Posterior vena cava (tissue), 2 donors: ENCODE measurements around the gene POLDIP3. TPM values are rescaled to one million over a fixed set of nuclear protein-coding genes. Genes with fewer than 3 reads are reported as not detected.

Experiments
- DNase-seq: peaks from one replicate; pipeline ENCODE4 v3.0.0-alpha.2; 2020; ENCODE audit warnings: low spot score
- intact Hi-C, 2 donors: fragments of 100-400 bp; cut with DNase I; formaldehyde crosslinking; loops; one replicate each; pipeline versions ENCODE4 v1.14.1 to v1.14.2; 2022 to 2023
- total RNA-seq, 2 donors: library from RNA; stranded (reverse); fragmentation: NEBNext Ultra II Directional; extraction: Animal tissue kit (Norgen Biotek cat#: 25700); gene quantifications; one replicate each; pipeline ENCODE4 v1.2.1, GENCODE V29; 2021
- donor health status: DM: yes; HTN: yes; CAD: no.
- donor health status: DM: yes; HTN: yes; CAD: no.

The POLDIP3 gene
- total RNA-seq, 2 donors from 2014 or later = 42.8 to 47.5 TPM

DNA sequence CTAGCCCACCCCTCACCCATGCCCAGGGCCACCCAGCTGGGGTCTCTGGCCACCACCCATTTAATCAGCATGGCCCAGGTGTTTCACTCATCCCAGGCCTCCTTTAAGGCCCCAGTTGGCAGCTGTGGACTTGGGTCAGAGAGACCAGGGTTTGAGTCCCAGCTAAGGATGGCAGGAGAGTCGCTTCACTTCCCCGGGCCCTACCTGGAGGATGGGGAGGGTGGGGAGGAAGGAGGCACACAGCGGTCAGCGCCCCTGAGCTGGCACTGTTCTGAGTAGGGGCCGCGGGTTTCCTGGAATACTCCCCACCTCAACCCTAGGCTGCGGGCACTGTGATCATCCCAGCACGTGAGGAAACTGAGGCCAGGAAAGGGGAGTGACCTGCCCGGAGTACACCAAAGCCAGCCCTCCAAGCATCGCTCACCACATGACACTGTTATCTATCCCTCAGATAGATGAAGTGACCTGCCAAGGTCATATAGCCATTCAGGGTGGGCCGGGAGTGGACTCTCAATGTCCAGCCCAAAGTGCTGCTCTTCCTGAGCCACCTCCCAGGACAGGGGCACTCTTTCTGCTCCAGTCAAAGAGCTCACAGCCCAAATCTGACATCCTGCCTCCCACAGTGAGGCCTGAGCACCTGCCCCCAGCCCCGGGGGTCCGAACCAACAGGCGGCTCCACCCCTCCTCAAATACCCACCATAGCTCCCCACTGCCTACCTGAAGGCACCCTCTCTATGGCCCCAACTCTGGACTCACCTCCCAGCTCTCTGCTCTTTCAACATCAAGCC is 29.1 kb upstream of the POLDIP3 start:
- intact Hi-C loops = no loop called here
- DNase-seq = no peak

DNA sequence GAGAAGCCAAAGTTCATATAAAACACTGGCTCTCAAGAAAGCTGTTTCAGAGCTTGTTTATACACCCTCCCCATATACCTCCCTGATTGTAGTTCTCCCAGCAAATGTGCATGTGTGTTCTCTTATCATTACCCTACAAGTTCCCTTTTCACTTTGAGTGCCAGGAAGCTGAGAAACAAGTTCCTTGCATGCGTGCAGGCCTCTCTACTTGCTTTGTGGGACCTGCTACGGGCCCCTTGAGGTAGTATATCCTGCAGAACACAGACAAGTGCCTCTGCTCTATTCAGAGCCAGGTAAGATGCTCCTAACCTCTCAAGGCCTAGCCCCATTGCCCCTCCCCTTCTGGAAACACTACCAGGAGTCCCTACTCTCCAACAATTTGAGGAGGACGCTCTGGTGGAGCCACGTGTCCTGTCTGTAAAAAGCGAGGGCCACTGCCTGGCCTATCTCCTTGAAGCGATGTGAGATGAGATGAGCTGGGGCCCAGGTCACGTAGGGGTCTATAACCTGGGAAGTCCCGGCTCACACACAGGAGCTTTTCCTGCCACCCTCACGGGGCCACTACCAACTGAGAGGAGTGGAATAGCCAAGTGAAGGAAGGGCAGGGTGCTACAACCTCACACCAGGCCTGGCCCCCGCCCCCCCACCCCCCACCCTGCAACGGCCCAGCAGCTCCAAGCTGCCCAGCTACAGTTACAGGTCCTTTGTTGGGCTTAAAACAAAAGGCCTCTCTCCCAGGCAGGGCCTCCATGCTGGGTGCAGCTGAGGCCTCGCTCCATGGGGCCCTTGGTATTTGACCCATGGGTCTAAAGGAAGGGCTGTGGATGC is 28.3 kb upstream of the POLDIP3 start:
- intact Hi-C loops = no loop called here
- DNase-seq = no peak

DNA sequence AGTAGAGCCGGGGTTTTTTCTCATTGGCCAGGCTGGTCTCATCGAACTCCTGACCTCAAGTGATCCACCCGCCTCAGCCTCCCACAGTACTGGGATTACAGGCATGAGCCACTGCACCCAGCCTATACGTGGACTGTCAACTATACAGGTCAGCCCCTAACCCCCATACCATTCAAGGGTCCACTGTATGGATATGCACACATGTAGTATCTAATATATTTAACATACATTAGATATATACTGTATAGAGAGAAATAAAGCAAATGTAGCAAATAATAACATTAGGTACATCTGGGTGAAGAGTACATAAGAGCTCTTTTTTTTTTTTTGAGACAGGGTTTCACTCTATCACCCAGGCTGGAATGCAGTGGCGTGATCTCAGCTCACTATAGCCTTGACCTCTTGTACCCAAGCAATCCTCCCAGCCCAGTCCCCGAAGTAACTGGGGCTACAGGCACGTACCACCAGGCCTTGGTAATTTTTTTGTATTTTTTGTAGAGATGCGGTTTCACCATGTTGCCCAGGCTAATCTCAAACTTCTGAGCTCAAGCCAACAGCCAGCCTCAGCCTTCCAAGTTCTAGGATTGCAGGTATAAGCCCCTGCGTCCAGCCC is 27.2 kb upstream of the POLDIP3 start:
- intact Hi-C loops = no loop called here

DNA sequence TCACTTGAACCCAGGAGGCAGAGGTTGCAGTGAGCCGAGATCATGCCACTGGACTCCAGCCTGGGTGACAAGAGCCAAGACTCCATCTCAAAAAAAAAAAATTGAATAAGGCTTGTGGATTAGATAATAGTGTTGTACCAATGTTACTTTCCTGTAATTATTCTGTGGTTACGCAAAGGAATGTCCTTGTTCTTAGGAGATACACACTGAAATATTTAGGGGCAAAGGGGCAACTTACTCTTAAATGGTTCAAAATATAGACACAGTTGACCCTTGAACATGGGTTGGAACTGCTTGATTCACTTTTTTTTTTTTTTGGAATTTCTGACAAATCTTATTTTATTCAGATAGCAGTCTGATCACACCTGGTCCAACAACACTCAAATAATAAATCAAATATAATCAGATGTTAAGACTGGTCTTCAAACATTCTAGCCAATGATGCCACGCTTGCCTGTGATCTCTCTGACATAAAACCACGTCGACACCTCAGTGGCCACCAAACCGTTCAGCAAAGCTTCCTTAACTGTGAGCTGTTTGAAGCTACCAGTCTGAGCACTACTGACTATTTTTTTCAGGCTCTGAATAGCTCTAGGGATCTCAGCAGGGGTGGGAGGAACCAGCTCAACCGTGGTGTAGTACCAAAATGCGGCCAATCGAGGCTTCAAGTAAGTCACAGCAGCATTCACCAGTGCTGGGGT is 25.0 kb upstream of the POLDIP3 start:
- intact Hi-C loops = no loop called here

More for the DNA sequence above, 27.2 kb upstream of the POLDIP3 start:
- no peak for DNase-seq

DNA sequence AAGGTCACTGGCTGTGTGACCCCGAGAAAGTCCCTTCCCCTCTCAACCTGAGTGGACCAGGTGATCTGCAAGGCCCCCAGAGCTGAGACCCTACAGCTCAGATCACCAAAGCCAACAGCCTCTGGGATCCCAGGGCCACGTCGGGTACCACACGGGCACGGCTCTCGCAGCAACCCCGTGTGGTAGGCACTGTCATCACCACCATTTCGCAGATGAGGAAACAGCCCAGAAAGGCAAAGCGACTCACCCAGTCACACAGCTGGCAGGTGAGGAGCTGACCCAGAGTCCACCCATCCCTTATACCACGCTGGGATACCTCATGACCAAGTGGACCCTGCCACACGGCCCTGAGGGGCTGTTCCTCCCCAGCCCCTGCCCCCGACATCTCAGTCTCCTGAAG is 22.9 kb upstream of the POLDIP3 start:
- no peak for DNase-seq
- intact Hi-C loops = no loop called here

More for the DNA sequence above, 25.0 kb upstream of the POLDIP3 start:
- DNase-seq = no peak

DNA sequence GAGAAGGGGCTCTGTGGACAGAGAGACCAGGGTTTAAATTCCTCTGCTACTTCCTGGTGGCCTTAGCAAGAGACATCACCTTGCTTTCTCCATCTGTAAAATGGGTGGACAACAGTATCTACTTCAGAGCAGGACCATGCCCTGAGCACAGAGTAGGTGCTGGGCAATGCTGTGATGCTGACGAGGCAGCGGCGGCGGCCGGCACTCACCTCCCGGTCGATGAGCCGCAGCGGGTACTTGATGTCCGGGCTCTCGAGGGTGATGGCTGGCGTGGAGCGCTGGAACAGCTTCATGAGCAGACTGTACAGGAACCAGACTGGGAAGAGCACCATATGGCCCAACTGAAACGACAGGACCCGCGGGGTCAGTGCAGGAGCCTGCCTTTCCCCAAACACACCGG is 21.8 kb upstream of the POLDIP3 start:
- DNase-seq = no peak
- intact Hi-C loops = no loop called here

DNA sequence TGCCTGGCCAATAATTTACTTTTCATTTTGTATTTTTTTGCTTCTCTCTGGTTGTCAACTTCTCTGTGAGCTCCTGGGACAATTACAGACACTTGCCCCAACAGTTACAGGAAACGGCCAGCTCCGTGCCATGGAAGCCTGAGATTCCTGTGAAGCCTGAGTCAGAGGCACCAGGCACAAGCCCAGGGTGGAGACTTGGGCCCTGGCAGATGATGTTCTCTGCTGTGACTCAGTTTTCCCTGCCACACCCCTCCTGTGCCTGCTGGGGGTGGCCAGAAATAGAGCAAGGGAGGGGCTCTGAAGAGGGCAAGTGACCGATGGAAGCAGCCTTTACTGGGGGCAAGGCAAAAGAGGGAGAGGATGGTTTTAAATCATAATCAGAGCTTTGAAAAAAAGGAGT is 20.8 kb upstream of the POLDIP3 start:
- peak; percentile 96 for DNase-seq
- intact Hi-C loops = no loop called here

DNA sequence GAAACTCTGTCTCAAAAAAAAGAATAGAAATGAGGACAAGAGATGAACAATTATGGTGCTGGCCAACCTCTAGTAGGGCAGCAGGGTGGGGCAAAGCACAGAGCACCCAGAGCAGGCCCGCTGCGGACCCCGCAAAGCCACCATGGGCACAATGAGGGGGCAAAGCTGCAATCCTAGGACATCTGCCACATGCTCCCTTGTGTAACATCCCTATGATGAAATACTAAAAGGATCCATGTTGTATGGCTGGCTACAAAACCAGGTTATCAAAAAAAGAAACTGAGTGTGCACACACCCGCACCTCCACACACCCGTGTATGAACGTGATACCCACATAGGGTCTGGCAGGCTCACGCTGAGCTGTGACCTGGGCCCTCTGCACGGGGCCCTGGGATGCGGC is 18.3 kb upstream of the POLDIP3 start:
- DNase-seq = no peak
- intact Hi-C loops = no loop called here

DNA sequence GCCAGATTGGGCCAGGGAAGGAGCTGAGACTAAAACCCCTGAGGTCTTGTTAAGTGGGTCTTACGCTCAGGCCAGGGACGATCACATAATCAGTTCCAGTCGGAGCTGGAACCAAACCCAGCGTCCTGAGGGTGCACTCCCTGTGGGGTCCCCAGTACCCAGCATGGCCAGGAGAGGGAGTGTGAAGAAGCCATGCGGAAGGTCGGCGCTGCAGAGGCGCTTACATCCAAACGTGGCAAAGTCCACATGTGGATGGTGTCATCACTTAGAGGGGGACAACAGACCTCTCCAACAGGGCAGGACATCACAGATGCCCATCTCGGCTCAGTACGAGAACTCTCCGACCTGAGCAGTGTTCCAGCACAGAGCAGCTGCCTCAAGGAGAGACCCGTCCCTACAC is 17.4 kb upstream of the POLDIP3 start:
- DNase-seq = no peak
- intact Hi-C loops = no loop called here

DNA sequence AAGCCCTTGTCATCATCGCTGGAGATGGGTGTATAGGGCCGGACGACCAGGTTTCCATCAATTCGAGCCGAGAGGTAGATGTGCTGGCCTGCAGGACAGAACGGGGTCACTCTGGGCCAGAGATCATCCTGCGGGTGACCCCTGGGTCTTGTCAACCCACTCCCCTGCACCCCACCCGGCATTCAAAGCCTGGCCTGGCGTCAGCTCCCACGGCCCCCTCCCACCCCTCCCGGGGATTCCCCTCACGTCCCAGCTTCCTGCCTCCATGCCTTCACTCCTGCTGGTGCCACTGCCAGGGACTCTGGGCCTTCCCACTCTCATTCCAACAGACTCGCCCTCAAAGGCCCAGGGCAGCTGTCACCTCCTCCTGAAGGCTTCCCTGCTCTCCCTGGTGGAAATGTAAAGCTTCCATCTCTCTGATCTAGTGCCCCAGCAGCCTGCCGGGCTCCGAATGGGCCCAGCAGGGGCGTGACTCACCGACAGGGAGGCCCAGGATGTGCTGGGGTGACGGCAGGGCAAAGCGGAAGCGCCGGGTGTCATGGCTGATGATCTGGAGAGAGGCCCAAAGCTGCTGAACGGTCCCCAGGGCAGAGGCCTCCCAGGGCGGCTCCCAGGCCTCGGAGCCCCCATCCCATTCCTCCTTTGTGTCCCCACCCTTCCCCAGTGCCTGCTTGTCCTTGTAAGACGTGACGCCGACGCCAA is 16.4 kb upstream of the POLDIP3 start:
- no peak for DNase-seq
- intact Hi-C loops = no loop called here

DNA sequence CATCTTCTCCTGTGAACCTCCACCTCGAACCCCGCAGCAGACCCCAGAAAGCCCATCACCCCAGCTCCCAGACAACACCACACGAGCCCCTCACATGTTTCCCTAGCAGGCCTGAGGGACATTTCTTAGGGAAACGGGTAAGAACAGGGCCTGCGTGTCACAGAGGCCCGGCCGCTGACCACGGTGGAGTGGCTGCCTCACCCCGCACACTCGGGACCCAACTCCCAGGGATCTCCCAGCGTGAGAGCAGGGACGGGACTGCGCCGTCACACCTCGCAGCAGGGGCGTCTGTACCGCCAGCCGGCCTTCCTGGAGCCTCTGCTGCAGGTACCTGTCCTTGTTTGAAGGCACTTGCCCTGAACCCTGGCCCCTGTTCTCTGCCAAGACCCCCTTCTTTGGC is 15.5 kb upstream of the POLDIP3 start:
- no peak for DNase-seq
- intact Hi-C loops = no loop called here

DNA sequence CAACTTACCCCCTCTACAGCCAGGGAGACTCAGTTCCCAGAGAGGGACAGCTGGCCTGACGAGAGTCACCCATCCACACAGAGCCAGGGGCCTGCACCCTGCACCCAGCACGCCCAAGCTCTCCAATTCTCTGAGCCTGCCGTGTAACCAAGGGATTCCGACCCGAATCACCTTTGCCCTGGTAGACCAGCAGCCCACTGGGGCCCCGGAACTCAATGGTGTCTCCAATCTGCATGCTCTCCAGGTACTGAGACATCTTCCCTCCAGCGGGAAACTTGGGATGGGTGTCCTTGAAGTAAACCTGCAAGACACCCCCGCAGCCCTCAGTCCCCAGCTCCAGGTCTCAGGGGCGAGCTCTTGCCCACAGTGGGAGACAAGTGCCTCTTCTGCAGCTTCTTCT is 13.3 kb upstream of the POLDIP3 start:
- intact Hi-C loops = no loop called here
- DNase-seq = no peak

DNA sequence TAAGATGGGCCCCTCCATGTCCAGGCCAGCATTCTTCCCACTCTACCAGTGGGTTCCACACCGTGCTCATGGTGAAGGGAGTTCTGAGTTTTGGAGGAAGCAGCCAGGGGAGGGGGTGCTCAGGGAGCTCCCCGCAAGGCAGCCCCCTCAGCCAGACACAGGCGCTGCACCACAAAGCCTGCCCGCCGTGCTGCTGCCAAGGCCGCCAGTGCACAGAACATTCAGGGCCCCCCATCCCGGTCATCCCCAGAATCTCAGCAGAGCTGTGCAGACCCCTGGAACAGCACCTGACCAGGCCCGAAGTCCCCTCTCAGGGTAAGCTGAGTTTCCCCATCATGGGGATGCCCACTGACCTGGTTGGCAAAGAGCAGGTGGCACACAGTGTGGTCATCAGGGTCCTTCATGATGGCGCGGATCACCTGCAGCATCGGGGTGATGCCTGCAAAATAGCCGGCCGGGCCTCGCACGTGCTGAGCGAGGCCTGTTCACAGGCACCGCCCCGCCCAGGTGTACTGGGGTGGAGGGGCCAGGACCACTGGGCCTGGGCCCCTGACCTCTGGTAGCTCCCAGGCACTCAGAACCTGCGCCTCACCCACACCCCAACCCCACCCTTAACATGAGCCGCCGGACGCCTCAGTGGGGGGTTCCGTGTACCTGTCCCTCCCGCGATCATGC is 12.4 kb upstream of the POLDIP3 start:
- intact Hi-C loops = no loop called here

DNA sequence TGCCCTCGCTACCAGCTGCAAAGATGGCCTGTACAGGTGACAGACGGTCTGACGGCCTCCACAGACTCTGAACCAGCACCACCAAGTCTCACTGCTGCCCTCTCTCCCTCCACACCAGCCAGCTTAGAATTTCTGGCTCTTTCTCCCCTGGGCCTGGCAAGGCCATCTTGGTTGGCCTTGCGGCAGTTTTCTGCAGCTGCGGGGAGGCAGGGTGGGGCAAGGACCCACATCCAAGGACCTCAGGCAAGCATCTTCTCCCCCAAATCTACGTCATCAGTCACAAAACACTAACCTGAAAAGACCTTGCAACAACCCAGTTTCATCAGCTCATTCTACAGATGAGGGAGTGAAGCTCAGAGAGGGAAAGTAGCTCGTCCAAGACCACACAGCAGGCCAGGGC is 11.7 kb upstream of the POLDIP3 start:
- intact Hi-C loops = no loop called here
- no peak for DNase-seq

More for the DNA sequence above, 12.4 kb upstream of the POLDIP3 start:
- DNase-seq = no peak

DNA sequence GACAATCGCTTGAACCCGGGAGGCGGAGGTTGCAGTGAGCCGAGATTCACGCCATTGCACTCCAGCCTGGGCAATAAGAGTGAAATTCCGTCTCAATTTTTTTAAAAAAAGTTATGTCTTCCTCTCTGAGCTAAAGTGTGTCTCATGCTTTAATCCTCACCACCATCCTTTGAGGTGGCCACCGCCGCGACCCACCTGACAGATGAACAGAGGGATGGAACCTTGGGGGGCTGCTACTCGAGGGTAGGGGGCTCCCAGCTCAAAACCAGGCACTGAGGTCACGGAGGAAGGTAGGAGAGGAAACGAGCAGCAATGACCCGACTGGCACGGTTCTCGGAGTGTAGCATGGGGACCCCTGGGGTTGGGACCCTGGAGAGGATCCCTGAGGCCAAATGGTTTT is 10.7 kb upstream of the POLDIP3 start:
- no peak for DNase-seq
- intact Hi-C loops = no loop called here

DNA sequence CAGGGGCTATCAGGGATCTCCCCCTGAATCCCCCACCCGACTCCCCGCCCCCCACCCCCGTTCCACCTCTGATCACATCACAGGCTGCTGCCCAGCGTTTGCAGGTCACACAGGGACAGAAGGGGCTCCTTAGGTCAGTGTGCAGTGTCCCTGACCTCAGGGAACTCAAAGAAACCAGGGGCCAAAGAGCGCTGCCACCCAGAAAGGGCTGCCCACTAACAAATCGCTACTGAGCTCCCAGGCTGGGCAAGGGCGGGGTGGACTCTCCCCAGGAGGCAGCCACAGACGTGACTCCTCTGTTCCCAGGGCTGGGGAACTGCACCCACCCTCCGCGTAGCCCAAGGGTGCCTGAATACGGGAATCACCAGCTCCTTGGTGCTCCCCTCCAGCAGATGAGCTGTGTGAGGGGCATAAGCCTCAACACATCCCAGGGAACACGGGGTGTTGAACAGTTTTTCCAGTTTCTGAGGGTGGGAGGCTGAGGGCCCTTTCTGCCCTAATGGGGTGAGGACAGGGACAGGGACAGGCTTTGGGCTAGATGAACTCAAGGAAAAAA is 9.9 kb upstream of the POLDIP3 start:
- intact Hi-C loops = no loop called here
- no peak for DNase-seq

DNA sequence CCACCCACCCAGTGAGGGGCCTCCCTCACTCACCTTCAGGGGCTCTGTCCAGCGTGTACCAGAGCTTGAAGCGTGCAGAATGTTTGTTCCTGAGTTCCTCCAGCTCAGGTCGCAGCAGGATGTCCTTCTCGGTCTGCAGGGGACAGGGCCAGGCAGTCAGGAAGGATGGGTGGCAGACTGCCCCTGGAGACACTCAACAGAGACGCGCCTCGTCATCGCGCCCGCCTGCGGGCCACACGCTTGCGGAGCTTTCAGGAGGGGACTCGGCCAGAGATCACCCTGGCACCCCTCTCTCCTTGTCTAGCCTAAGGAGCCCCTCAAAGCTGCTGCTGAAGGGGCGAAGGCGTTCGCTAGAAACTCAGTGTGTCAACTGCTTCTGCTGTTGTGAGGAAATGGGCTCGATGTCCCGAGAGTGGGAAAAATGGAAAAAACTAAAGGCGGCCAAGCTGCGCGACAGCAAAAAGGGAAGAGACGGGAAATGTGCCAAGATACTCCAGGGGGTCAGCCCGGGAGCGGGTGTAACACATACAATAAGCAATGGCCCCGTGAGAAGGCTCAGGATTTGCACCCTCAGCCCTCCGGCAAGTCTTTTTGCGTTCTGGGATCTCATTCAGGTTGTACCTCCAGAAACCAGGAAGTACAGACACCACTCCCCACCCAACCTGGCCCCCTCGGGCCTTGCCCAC is 9.2 kb upstream of the POLDIP3 start:
- no peak for DNase-seq
- intact Hi-C loops = no loop called here

DNA sequence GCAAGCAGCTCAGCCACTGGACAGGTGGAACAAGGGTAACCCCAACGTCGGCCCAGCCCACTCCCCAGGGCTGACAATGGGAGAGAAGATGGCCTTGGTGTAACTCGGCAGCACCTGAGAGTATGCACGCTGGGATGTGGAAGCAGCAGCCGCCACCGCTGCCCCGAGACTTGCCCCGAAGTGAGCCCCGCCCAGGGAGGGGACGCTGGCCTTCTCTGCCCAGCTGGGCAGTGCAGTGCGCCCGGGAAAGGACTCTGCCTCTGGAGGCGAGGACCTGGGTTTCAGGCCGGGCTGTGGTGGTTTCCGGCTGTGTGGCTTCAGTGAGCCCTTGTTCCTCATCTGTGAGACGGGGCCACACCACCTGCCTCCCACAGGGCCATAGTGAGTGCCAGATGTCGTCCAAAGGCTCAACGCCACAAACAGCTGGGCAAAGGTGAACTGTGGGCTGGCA is 8.6 kb upstream of the POLDIP3 start:
- no peak for DNase-seq
- intact Hi-C loops = no loop called here
